Adipose tissue (tissue), 3 donors: ENCODE measurements around the gene PRKAR1B. TPM values are rescaled to one million over a fixed set of nuclear protein-coding genes. Genes with fewer than 3 reads are reported as not detected.
"Not testable (repeated sequence)": the region's sequence is repeated elsewhere in the genome, so short reads cannot be mapped to it uniquely, and the experiment has no call there.

Experiments
- H3K27ac ChIP-seq: one replicate; pipeline ENCODE4 v1.5.1; 2013; ENCODE audit warnings: low read depth, low read length
- WGBS, 3 donors: extraction: QIAGEN DNeasy Blood & Tissue Kit; methylation state at CpG; one replicate each; pipeline ENCODE4 v1.1.7; 2013; 5-methylcytosine and 5-hydroxymethylcytosine counted together
- polyA plus RNA-seq, 3 donors: library from polyadenylated mRNA; stranded (reverse); fragments of 200-250 nt; gene quantifications; one replicate each; pipeline ENCODE4 v1.2.3, GENCODE V29; 2013
- donor health status: healthy with polysubstance abuse.
- donor health status: Bipolar disorder and iron deficiency.
- donor health status: healthy.

The PRKAR1B gene
- polyA plus RNA-seq, 3 donors = 4.0 to 10.2 (median 10.1) TPM

- H3K27ac ChIP-seq = no peak overlapping the region
- WGBS, 3 donors = 96 to 97% (median 96%) methylated on average over 12 of the region's 12 CpGs
Observed at GRCh38 chr7:761101-761500, 34.0 kb upstream of the PRKAR1B start.

- H3K27ac ChIP-seq = no peak overlapping the region
- 86 to 92% (median 89%) methylated on average over 13 to 16 of the region's 16 CpGs for whole genome bisulfite sequencing, 3 donors
Observed at GRCh38 chr7:760006-760405, 32.9 kb upstream of the PRKAR1B start.

GRCh38 chr7:759569-759968 is 32.5 kb upstream of the PRKAR1B start:
- no peak overlapping the region for H3K27ac ChIP-seq
- WGBS, 3 donors = 85 to 88% (median 86%) methylated on average over 8 of the region's 8 CpGs

- WGBS, 3 donors = 89 to 90% (median 89%) methylated on average over 19 of the region's 19 CpGs
- no peak overlapping the region for H3K27ac ChIP-seq
Observed at GRCh38 chr7:757741-758163, 30.7 kb upstream of the PRKAR1B start.

GRCh38 chr7:756928-757560 is 30.0 kb upstream of the PRKAR1B start:
- H3K27ac ChIP-seq = no peak overlapping the region
- 95 to 96% (median 96%) methylated on average over 34 to 35 of the region's 35 CpGs for WGBS, 3 donors

- H3K27ac ChIP-seq = no peak overlapping the region
- 92 to 95% (median 94%) methylated on average over 30 of the region's 30 CpGs for WGBS, 3 donors
Observed at GRCh38 chr7:756231-756927, 29.3 kb upstream of the PRKAR1B start.

- H3K27ac ChIP-seq = no peak overlapping the region
- WGBS, 3 donors = 84 to 93% (median 86%) methylated on average over 9 of the region's 9 CpGs
Observed at GRCh38 chr7:755413-755805, 28.3 kb upstream of the PRKAR1B start.

- no peak overlapping the region for H3K27ac ChIP-seq
- WGBS, 3 donors = 91 to 94% (median 94%) methylated on average over 47 to 49 of the region's 49 CpGs
Observed at GRCh38 chr7:754531-755412, 27.7 kb upstream of the PRKAR1B start.

- WGBS, 3 donors = 96 to 97% (median 96%) methylated on average over 17 of the region's 17 CpGs
- H3K27ac ChIP-seq = no peak overlapping the region
Observed at GRCh38 chr7:753190-753589, 26.1 kb upstream of the PRKAR1B start.

- WGBS, 3 donors = 92 to 93% (median 93%) methylated on average over 33 of the region's 33 CpGs
- H3K27ac ChIP-seq = not testable (repeated sequence)
Observed at GRCh38 chr7:752256-752655, 25.2 kb upstream of the PRKAR1B start.

GRCh38 chr7:751826-752225 is 24.7 kb upstream of the PRKAR1B start:
- 85 to 90% (median 88%) methylated on average over 15 of the region's 15 CpGs for WGBS, 3 donors
- H3K27ac ChIP-seq = no peak overlapping the region

- 96 to 97% (median 97%) methylated on average over 26 of the region's 26 CpGs for WGBS, 3 donors
- no peak overlapping the region for H3K27ac ChIP-seq
Observed at GRCh38 chr7:750111-750905, 23.2 kb upstream of the PRKAR1B start.

- no peak overlapping the region for H3K27ac ChIP-seq
- WGBS, 3 donors = 37 to 78% (median 77%) methylated on average over 14 of the region's 14 CpGs
Observed at GRCh38 chr7:749140-749551, 22.1 kb upstream of the PRKAR1B start.

- WGBS, 3 donors = 96 to 98% (median 96%) methylated on average over 15 of the region's 15 CpGs
- no peak overlapping the region for H3K27ac ChIP-seq
Observed at GRCh38 chr7:748446-748845, 21.4 kb upstream of the PRKAR1B start.

GRCh38 chr7:747186-747585 is 20.1 kb upstream of the PRKAR1B start:
- 90 to 96% (median 95%) methylated on average over 12 of the region's 12 CpGs for WGBS, 3 donors
- no peak overlapping the region for H3K27ac ChIP-seq

- 95% methylated on average over 37 to 40 of the region's 40 CpGs for WGBS, 3 donors
- H3K27ac ChIP-seq = no peak overlapping the region
Observed at GRCh38 chr7:746155-747061, 19.3 kb upstream of the PRKAR1B start.

GRCh38 chr7:745431-746154 is 18.5 kb upstream of the PRKAR1B start:
- WGBS, 3 donors = 92 to 95% (median 95%) methylated on average over 23 of the region's 23 CpGs
- H3K27ac ChIP-seq = no peak overlapping the region
